ENCODE measurements around the gene OR52K2.
"Not testable (repeated sequence)": the region's sequence is repeated elsewhere in the genome, so short reads cannot be mapped to it uniquely, and the experiment has no call there.

The OR52K2 gene

GRCh38 chr11:4481240-4481582 is 32.1 kb downstream of the OR52K2 start:
- ATAC-seq: no peak

- ATAC-seq: no peak
Measured at GRCh38 chr11:4482445-4482844, 33.4 kb downstream of the OR52K2 start, which contains the start of gene OR52K1. OR52K1 (plus strand) TSS chr11:4482646; CDS start chr11:4488901, 6,255 bp downstream.

DNA sequence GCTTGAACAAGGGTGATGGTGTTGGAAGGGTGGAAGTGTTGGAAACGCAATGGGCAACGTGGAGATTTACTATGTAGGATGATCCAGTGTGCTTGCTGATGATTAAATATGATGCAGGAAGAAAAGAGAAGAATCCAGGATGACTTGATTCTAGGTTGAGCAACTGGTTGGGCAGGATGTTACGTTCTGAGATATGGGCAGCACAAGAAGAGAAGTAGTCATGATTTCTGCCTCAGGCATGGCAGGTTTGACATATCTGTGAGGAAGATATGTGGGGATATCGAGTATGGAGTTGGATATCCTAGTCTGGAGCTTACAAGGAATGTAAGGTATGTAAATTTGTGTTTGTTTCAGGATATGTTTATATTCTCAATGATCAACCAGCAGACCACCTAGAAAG is 35.2 kb downstream of the OR52K2 start:
- no peak for ATAC-seq

DNA sequence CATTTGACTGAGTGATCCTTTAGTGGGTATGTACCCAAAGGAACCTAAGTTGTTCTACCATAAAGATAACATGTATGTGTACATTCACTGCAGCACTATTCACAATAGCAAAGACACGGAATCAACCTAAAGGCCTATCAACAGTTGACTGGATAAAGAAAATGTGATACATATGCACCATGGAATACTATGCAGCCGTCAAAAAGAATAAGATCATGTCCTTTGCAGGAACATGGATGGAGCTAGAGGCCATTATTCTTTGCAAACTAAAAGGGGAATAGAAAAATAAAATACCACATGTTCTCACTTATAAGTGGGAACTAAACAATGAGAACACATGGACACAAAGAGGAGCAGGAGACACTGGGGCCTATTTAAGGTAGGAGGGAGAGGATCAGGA is 42.3 kb downstream of the OR52K2 start:
- not testable (repeated sequence) for ATAC-seq

DNA sequence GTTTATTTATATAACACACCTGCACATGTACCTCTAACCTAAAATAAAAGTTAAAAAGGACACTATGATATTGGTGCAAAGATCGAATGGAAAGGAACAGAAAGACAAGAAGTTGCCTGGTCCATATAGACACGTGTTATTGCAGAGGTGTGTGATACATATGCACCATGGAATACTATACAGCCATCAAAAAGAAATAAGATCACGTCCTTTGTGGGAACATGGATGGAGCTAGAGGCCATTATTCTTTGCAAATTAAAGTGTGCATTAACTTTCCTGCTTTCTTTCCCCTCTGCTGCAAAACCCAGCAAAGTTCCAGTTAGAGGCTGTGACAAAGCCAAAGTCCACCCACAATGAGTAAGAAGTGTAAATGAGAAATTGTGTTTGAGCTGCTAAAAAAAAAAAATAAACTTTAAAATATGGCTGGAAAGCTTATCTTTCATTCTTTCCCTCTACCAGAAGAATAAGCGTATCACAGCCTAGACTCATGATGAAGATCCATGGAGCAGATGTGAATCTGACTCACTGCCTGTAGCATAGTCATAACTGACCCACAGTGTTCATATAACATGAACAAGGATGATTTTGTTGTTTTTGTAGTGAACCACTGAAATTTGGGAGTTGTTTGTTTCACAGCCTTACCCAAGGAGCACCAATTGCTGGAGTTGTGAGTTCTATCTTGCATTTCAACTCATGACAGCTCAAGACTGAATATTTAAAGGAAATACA is 42.9 kb downstream of the OR52K2 start:
- ATAC-seq: no peak

GRCh38 chr11:4493480-4493818 is 44.4 kb downstream of the OR52K2 start:
- ATAC-seq: no peak

DNA sequence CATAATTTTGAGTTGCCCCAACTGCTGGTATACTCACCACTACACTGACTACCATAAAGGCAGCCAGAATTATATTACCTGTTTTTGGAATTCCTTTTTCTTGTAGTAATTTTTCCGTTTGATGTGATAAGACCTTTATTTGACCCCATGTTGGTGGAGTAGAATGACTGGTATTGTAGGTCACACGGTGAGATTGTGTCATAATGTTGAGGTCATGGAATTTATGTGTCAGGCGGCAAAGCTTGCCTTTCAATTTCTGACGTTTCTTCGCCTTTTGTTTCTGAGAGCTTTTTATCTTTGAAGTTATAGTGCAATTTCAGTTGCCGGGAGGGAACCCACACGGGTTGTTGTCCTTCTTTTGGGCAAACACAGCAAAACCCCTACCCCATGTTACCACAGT is 46.4 kb downstream of the OR52K2 start:
- no peak for ATAC-seq

- ATAC-seq: no peak
Measured at GRCh38 chr11:4495986-4496385, 46.9 kb downstream of the OR52K2 start.

- ATAC-seq: no peak
Measured at GRCh38 chr11:4496557-4497248, 47.6 kb downstream of the OR52K2 start.

Measured in activated CD4-positive, CD25-positive, alpha-beta regulatory T cell treated with anti-CD3 and anti-CD28 coated beads, Interleukin-2, amount 50 U/mL, for 24 hours (primary cell).